ENCODE data around the gene KCNA10. TPM values are rescaled to one million over a fixed set of nuclear protein-coding genes. Genes with fewer than 3 reads are reported as not detected.

Gene KCNA10
- total RNA-seq, 1 experiment from 2014 or later = not detected

GRCh38 chr1:110520827-110521226, 1.9 kb upstream of the KCNA10 start:
- H3K23me2 ChIP-seq (ENCODE audit: insufficient read length, low read depth, low read length, poor library complexity, severe bottlenecking) = no peaks in the 10 kb centered on the region
- H2BK5ac ChIP-seq (ENCODE audit: insufficient read length, low read length) = no peak overlapping the region
- H3K36me3 Mint-ChIP-seq (ENCODE audit: insufficient read depth in 1 of 3, low read depth in 3 of 3) = peaks cover 2 to 6% (median 5%) of the 10 kb centered on the region in 3 experiments; a peak in 6 of 7 replicates
- no peaks in the 10 kb centered on the region; the same call in 1 of the 2 replicates for H3K27me3 ChIP-seq (ENCODE audit: insufficient read depth, low read length)
- no peak overlapping the region for H2AFZ ChIP-seq (ENCODE audit: low read length)
- no peak overlapping the region for H3K56ac ChIP-seq (ENCODE audit: insufficient read length, low read depth, low read length)
- TF ChIP-seq CTCF (conservative IDR thresholded peaks at IDR 0.05) = no peak
- no peak overlapping the region for H3K14ac ChIP-seq (ENCODE audit: insufficient read depth, low read length)
- no peak overlapping the region for H2AK5ac ChIP-seq (ENCODE audit: insufficient read length, low read length)
- no peak overlapping the region for H3K23ac ChIP-seq (ENCODE audit: insufficient read length, low read depth, low read length)
- peaks cover 4% of the 10 kb centered on the region; the same call in 1 of the 2 replicates for H3K4me1 ChIP-seq (ENCODE audit: insufficient read depth, low read length)
- H3K79me2 ChIP-seq (ENCODE audit: insufficient read depth, low read length) = no peaks in the 10 kb centered on the region
- no peak for DNase-seq
- no peaks in the 10 kb centered on the region for H3K79me1 ChIP-seq (ENCODE audit: insufficient read depth, low read depth, low read length, poor library complexity, severe bottlenecking)
- H4K91ac ChIP-seq (ENCODE audit: insufficient read length, low read depth, low read length) = no peak overlapping the region
- H3K27ac Mint-ChIP-seq = no peak overlapping the region
- H4K5ac ChIP-seq (ENCODE audit: insufficient read length, low read depth, low read length) = no peak overlapping the region
- no peak overlapping the region for H2BK15ac ChIP-seq (ENCODE audit: low read depth, low read length)
- WGBS (ENCODE audit: extremely low coverage, insufficient read length, low lambda C conversion rate) = no CpG with 5 or more reads among the region's 3 CpGs
- no peak overlapping the region for H3K4me3 Mint-ChIP-seq
- peaks cover 4 to 8% of the 10 kb centered on the region in 2 experiments; a peak in 4 of 5 replicates for H3K9me3 Mint-ChIP-seq
- no peak overlapping the region for H3K18ac ChIP-seq (ENCODE audit: insufficient read length, low read depth, low read length)
- peaks cover 14 to 20% of the 10 kb centered on the region in 2 experiments for H3K4me1 Mint-ChIP-seq
- H4K20me1 ChIP-seq (ENCODE audit: control insufficient read depth, insufficient read depth, insufficient read length) = no peaks in the 10 kb centered on the region
- H3K4ac ChIP-seq (ENCODE audit: low read depth, low read length) = no peak overlapping the region
- H3K27me3 Mint-ChIP-seq (ENCODE audit: low read depth) = peaks cover 59% of the 10 kb centered on the region
- no peak overlapping the region for H2BK120ac ChIP-seq (ENCODE audit: low read depth, low read length, poor library complexity, severe bottlenecking)
- H2BK20ac ChIP-seq (ENCODE audit: low read depth, low read length, poor library complexity, severe bottlenecking) = no peak overlapping the region
- no peak overlapping the region for H3K4me2 ChIP-seq (ENCODE audit: insufficient read depth, insufficient read length, low read length)
- no peak overlapping the region for H3T11ph ChIP-seq (ENCODE audit: low read length)
- H3K9ac ChIP-seq (ENCODE audit: extremely low read depth, insufficient read length, low read length) = no peak overlapping the region
- H2BK12ac ChIP-seq (ENCODE audit: insufficient read length, low read depth, low read length) = no peak overlapping the region
- H3K9me3 ChIP-seq (ENCODE audit: control insufficient read depth, low read depth, low read length) = no peaks in the 10 kb centered on the region
- H3K27ac ChIP-seq (ENCODE audit: insufficient read length, low read depth, low read length) = no peak overlapping the region
- H4K8ac ChIP-seq (replicated peaks; ENCODE audit: insufficient read length, low read depth, low read length) = no peak overlapping the region

Data from H9 (cell line).